Measurements from ENCODE around the gene ACAP3. TPM values are rescaled to one million over a fixed set of nuclear protein-coding genes. Genes with fewer than 3 reads are reported as not detected.

ACAP3 gene, protein sequence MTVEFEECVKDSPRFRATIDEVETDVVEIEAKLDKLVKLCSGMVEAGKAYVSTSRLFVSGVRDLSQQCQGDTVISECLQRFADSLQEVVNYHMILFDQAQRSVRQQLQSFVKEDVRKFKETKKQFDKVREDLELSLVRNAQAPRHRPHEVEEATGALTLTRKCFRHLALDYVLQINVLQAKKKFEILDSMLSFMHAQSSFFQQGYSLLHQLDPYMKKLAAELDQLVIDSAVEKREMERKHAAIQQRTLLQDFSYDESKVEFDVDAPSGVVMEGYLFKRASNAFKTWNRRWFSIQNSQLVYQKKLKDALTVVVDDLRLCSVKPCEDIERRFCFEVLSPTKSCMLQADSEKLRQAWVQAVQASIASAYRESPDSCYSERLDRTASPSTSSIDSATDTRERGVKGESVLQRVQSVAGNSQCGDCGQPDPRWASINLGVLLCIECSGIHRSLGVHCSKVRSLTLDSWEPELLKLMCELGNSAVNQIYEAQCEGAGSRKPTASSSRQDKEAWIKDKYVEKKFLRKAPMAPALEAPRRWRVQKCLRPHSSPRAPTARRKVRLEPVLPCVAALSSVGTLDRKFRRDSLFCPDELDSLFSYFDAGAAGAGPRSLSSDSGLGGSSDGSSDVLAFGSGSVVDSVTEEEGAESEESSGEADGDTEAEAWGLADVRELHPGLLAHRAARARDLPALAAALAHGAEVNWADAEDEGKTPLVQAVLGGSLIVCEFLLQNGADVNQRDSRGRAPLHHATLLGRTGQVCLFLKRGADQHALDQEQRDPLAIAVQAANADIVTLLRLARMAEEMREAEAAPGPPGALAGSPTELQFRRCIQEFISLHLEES
- total RNA-seq = 49.7 TPM
- long read RNA-seq, partial matches to known transcripts = 44 of 72 reads
- long read RNA-seq, other reads (novel, unspliced or antisense) = 26 of 72 reads

DNA sequence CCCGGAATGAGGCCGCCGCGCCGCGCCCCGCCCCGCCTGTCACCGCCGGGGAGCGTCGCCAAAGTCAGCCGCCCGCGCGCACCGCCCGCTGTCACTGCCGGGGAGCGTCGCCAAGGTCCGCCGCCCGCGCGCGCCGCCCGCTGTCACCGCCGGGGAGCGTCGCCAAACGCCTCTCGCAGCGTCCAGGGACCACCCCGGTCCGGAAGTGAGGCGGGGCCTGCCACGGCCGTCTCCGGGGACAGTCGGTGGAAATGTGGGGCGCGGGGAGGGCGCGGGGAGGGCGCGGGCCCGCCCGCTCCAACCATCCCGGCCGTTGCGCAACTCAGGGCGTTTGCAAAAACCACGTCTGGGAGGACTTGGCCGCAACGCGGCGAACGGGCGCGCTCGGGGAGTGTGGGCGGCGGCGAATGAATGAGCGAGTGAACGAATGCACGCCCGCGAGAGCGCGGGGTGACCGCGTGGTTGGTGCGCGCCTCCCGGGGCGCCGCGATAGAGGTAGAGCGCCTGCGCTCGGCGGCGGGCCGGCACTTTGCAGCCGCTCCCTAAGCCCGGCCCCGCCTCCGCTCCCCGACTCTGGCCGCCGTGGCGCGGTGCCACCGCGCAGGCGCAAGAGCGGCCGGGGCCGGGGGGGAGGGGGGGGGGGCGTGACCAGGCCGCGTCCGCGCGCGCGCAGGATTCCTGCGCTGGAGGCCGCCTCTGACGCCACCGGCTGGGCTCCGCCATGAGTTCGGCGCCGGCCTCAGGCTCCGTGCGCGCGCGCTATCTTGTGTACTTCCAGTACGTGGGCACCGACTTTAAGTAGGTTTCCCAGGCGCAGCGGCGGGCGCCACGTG lies at the start of gene ACAP3, which contains the start of gene PUSL1:
Gene ACAP3 (minus strand): TSS at position 8 of the 833 bp plus-strand sequence. CDS start 115 bp downstream, outside the sequence.
Gene PUSL1 (plus strand): TSS at position 675 of the 833 bp plus-strand sequence. CDS start 47 bp downstream, at position 722.
- Histone ChIP-seq H3K36me3 (peaks cover 34% of the 10 kb centered on the region), H3K4me3 (peak within 1 kb of the TSS; percentile 81), H3K27me3 (ENCODE audit: low read depth) (no peaks in the 10 kb centered on the region), H3K27ac (replicated peaks) (peak within 1 kb of the TSS; percentile 99), H3K4me1 (peaks cover 59% of the 10 kb centered on the region), H3K9me3 (replicated peaks) (no peaks in the 10 kb centered on the region)
- peak; percentile 92 for DNase-seq
- intact Hi-C loops (cut with micrococcal nuclease) = no loop called here
- TF ChIP-seq, protein P1, sequence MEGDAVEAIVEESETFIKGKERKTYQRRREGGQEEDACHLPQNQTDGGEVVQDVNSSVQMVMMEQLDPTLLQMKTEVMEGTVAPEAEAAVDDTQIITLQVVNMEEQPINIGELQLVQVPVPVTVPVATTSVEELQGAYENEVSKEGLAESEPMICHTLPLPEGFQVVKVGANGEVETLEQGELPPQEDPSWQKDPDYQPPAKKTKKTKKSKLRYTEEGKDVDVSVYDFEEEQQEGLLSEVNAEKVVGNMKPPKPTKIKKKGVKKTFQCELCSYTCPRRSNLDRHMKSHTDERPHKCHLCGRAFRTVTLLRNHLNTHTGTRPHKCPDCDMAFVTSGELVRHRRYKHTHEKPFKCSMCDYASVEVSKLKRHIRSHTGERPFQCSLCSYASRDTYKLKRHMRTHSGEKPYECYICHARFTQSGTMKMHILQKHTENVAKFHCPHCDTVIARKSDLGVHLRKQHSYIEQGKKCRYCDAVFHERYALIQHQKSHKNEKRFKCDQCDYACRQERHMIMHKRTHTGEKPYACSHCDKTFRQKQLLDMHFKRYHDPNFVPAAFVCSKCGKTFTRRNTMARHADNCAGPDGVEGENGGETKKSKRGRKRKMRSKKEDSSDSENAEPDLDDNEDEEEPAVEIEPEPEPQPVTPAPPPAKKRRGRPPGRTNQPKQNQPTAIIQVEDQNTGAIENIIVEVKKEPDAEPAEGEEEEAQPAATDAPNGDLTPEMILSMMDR (IDR thresholded peaks at IDR 0.05; ENCODE audit: borderline replicate concordance) = peak; percentile 16

DNA sequence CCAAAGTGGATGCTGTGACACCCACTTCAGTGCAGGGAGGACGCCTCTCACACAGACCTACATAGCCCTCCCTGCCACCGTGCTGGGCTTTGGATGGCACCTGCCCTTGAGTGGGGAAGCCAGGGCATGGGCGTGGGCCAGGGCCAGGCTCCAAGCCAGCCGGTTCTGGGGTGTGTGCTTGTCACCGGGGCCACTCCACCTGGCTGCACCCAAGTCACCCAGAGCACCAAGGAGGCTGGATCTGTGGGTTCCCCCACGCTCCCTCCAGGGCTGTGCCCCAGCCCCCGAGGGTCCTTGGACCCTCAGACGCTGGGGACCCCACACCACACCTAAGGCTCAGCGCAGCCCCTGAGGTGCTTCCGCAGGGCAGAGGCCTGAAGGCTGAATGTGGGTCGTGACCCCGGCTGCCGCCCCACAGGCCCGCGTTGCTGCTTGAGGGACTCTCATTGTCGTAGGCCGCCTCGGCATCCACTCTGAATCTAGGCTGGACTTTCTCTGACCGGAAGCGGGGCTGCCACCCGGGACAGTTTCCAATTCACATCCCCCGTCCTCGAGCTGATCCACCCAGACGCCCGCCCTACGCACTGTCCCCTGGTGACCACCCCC lies 49.2 kb upstream of the ACAP3 start:
- Histone ChIP-seq H3K4me1 (peaks cover 77% of the 10 kb centered on the region), H3K4me3 (peak overlapping the region; percentile 69), H3K9me3 (replicated peaks) (no peaks in the 10 kb centered on the region), H3K27ac (replicated peaks) (peak overlapping the region; percentile 84), H3K27me3 (ENCODE audit: low read depth) (peaks cover 88% of the 10 kb centered on the region), H3K36me3 (no peaks in the 10 kb centered on the region)
- TF ChIP-seq, protein P1 (IDR thresholded peaks at IDR 0.05; ENCODE audit: borderline replicate concordance) = no peak
- intact Hi-C loops (cut with micrococcal nuclease) = no loop called here
- DNase-seq = no peak

DNA sequence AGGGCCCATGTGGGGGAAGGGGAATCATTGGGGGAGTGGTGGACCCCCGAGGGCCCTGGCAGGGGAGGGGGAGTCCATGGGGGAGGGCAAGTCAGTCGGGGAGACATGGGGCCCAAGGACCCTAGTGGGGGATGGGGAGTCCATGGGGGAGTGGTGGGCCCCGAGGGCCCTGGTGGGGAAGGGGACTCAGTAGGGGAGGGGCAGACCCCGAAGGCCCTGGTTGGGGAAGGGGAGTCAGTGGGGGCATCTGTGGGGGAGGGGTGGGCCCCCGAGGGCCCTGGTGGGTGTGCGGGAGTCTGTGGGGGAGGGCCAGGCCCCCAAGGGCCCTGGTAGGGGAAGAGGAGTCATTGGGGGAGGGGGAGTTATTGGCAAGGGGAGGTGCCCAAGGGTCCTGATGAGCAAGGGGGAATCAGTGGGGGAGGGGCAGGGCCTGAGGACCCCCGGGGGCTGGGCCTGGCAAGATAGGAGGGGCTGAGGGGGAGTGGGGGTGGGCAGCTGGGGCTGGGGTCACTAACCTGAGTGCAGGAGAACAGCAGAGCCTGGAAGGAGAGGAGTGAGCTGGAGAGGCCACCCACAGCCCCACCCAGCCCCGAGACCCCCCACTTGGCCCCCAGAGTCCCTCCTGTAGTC lies 48.6 kb upstream of the ACAP3 start:
- no peak for DNase-seq

DNA sequence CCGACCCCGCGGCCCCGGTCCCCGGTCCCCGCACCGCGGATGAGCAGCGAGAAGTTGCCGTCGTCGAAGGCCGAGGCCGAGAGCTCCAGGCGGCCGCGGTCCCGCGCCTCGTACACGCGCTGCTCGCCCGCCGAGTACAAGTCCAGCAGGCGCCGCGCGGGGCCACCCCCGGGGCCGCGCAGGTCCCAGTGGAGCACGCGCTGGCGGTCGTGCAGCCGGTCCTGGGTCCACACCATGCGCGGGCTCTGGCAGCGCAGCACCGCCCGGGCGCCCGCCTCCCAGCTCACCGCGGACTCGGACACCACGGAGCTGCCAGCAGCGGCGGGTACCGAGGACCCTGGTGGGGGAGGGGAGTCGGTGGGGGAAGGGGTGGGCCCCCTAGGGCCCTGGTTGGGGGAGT lies 47.7 kb upstream of the ACAP3 start:
- H3K9me3 ChIP-seq (replicated peaks) = no peaks in the 10 kb centered on the region
- TF ChIP-seq, protein P1 (IDR thresholded peaks at IDR 0.05; ENCODE audit: borderline replicate concordance) = no peak
- peak overlapping the region; percentile 84 for H3K27ac ChIP-seq (replicated peaks)
- peaks cover 73% of the 10 kb centered on the region for H3K4me1 ChIP-seq
- H3K36me3 ChIP-seq = no peaks in the 10 kb centered on the region
- peak overlapping the region; percentile 69 for H3K4me3 ChIP-seq
- peaks cover 79% of the 10 kb centered on the region for H3K27me3 ChIP-seq (ENCODE audit: low read depth)
- intact Hi-C loops (cut with micrococcal nuclease) = no loop called here
- DNase-seq = no peak

More for the DNA sequence above, 48.6 kb upstream of the ACAP3 start:
- Histone ChIP-seq H3K4me1 (peaks cover 77% of the 10 kb centered on the region), H3K27ac (replicated peaks) (peak overlapping the region; percentile 84), H3K27me3 (ENCODE audit: low read depth) (peaks cover 81% of the 10 kb centered on the region), H3K9me3 (replicated peaks) (no peaks in the 10 kb centered on the region), H3K36me3 (no peaks in the 10 kb centered on the region), H3K4me3 (peak overlapping the region; percentile 69)
- TF ChIP-seq, protein P1 (IDR thresholded peaks at IDR 0.05; ENCODE audit: borderline replicate concordance) = no peak
- intact Hi-C loops (cut with micrococcal nuclease) = no loop called here

All from left ventricle myocardium inferior (tissue), 1 donor.